Fibroblast of lung (primary cell): Measurements from ENCODE around the gene NRDE2.
"Not testable (repeated sequence)": the region's sequence is repeated elsewhere in the genome, so short reads cannot be mapped to it uniquely, and the experiment has no call there.

ENCODE experiments used
- CTCF ChIP-seq, 2 donors: IDR thresholded peaks in 1 of 2; conservative IDR thresholded peaks in 1 of 2; 1 replicate in 1 of 2; 2 replicates in 1 of 2; pipeline ENCODE4 v1.5.1; 2011 to 2012; ENCODE audit warnings: low read length in 2 of 2, control low read depth in 1 of 2, inconsistent platforms in 1 of 2, low read depth in 1 of 2, mild to moderate bottlenecking in 1 of 2
- EZH2 ChIP-seq: IDR thresholded peaks from 2 replicates; pipeline ENCODE4 v1.5.1; 2012; ENCODE audit warnings: low read length, control low read depth, mild to moderate bottlenecking; ENCODE audit errors: missing control alignments

- not testable (repeated sequence) for TF ChIP-seq CTCF (conservative IDR thresholded peaks at IDR 0.05 in 1 of 2, IDR thresholded peaks at IDR 0.05 in 1 of 2; ENCODE audit: low read depth in 1 of 2, low read length in 2 of 2); EZH2
Observed at GRCh38 chr14:90341232-90341631, 9.5 kb upstream of the NRDE2 start.
